Measurements from ENCODE around the gene CNTNAP5. TPM values are rescaled to one million over a fixed set of nuclear protein-coding genes. Genes with fewer than 3 reads are reported as not detected.

CNTNAP5 gene
- total and polyA plus RNA-seq, 4 experiments from 2014 or later = not detected

- ChIA-PET POLR2A (ENCODE audit: partially characterized antibody) (no interaction called here), CTCF (ENCODE audit: partially characterized antibody) (interaction anchor here (1.5 kb wide), 1 partner anchor 11 kb away, joined by 3 read pairs; no protein-coding TSS in a partner anchor)
- H3K36me3 Mint-ChIP-seq = no peaks in the 10 kb centered on the region
- no peak overlapping the region for H3K4me3 Mint-ChIP-seq
- no peaks in the 10 kb centered on the region for H3K27me3 ChIP-seq (ENCODE audit: insufficient read depth, low read length)
- H3K4me3 ChIP-seq (ENCODE audit: low read length in 2 of 2) = no peak overlapping the region
- H3K36me3 ChIP-seq (ENCODE audit: insufficient read depth, low read length) = no peaks in the 10 kb centered on the region
- no peak overlapping the region for H3K27ac Mint-ChIP-seq
- H3K9me3 ChIP-seq (ENCODE audit: control insufficient read depth in 1 of 2, low read length in 2 of 2) = no peaks in the 10 kb centered on the region
- H3K9me3 Mint-ChIP-seq = peaks cover 2 to 10% (median 6%) of the 10 kb centered on the region in 8 donors
- intact Hi-C loops (cut with micrococcal nuclease) = no loop called here
- H3K4me1 ChIP-seq (ENCODE audit: insufficient read depth, low read length) = no peaks in the 10 kb centered on the region
- no peaks in the 10 kb centered on the region for H3K27me3 Mint-ChIP-seq
- no peak for DNase-seq
- no peaks in the 10 kb centered on the region for H3K4me1 Mint-ChIP-seq
- no peak overlapping the region for H3K27ac ChIP-seq (ENCODE audit: low read depth, low read length)
These were observed 636.5 kb downstream of the CNTNAP5 start for GRCh38 chr2:124661558-124661957.

GRCh38 chr2:124662946-124663644 lies 638.0 kb downstream of the CNTNAP5 start:
- CTCF ChIA-PET (ENCODE audit: partially characterized antibody) = no interaction called here
- H3K36me3 Mint-ChIP-seq = no peaks in the 10 kb centered on the region

GRCh38 chr2:124663645-124663997 lies 638.5 kb downstream of the CNTNAP5 start:
- Mint-ChIP-seq H3K27me3 (no peaks in the 10 kb centered on the region), H3K4me1 (no peaks in the 10 kb centered on the region), H3K27ac (no peak overlapping the region), H3K36me3 (no peaks in the 10 kb centered on the region), H3K9me3 (peaks cover 0 to 15% (median 5%) of the 10 kb centered on the region in 8 donors), H3K4me3 (no peak overlapping the region)
- Histone ChIP-seq H3K36me3 (ENCODE audit: insufficient read depth, low read length) (no peaks in the 10 kb centered on the region), H3K4me1 (ENCODE audit: insufficient read depth, low read length) (no peaks in the 10 kb centered on the region), H3K27ac (ENCODE audit: low read depth, low read length) (no peak overlapping the region), H3K4me3 (ENCODE audit: low read length in 2 of 2) (no peak overlapping the region), H3K9me3 (ENCODE audit: control insufficient read depth in 1 of 2, low read length in 2 of 2) (no peaks in the 10 kb centered on the region), H3K27me3 (ENCODE audit: insufficient read depth, low read length) (no peaks in the 10 kb centered on the region)
- DNase-seq = no peak
- intact Hi-C loops (cut with micrococcal nuclease) = no loop called here
- POLR2A ChIA-PET (ENCODE audit: partially characterized antibody) = no interaction called here
- CTCF ChIA-PET (ENCODE audit: partially characterized antibody) = no interaction called here

More at GRCh38 chr2:124662946-124663644, 638.0 kb downstream of the CNTNAP5 start:
- DNase-seq = no peak
- Histone ChIP-seq H3K9me3 (ENCODE audit: control insufficient read depth in 1 of 2, low read length in 2 of 2) (no peaks in the 10 kb centered on the region), H3K36me3 (ENCODE audit: insufficient read depth, low read length) (no peaks in the 10 kb centered on the region), H3K27ac (ENCODE audit: low read depth, low read length) (no peak overlapping the region), H3K4me1 (ENCODE audit: insufficient read depth, low read length) (no peaks in the 10 kb centered on the region), H3K4me3 (ENCODE audit: low read length in 2 of 2) (no peak overlapping the region), H3K27me3 (ENCODE audit: insufficient read depth, low read length) (no peaks in the 10 kb centered on the region)
- intact Hi-C loops (cut with micrococcal nuclease) = no loop called here
- Mint-ChIP-seq H3K27ac (no peak overlapping the region), H3K27me3 (no peaks in the 10 kb centered on the region), H3K9me3 (peaks cover 0 to 12% (median 5%) of the 10 kb centered on the region in 8 donors), H3K4me1 (no peaks in the 10 kb centered on the region), H3K4me3 (no peak overlapping the region)
- POLR2A ChIA-PET (ENCODE audit: partially characterized antibody) = no interaction called here

- Mint-ChIP-seq H3K9me3 (peaks cover 0 to 15% (median 6%) of the 10 kb centered on the region in 8 donors), H3K36me3 (no peaks in the 10 kb centered on the region), H3K27me3 (no peaks in the 10 kb centered on the region), H3K27ac (no peak overlapping the region), H3K4me1 (no peaks in the 10 kb centered on the region), H3K4me3 (no peak overlapping the region)
- CTCF ChIA-PET (ENCODE audit: partially characterized antibody) = no interaction called here
- intact Hi-C loops (cut with micrococcal nuclease) = no loop called here
- no peaks in the 10 kb centered on the region for H3K36me3 ChIP-seq (ENCODE audit: insufficient read depth, low read length)
- no peaks in the 10 kb centered on the region for H3K9me3 ChIP-seq (ENCODE audit: control insufficient read depth in 1 of 2, low read length in 2 of 2)
- no peaks in the 10 kb centered on the region for H3K27me3 ChIP-seq (ENCODE audit: insufficient read depth, low read length)
- POLR2A ChIA-PET (ENCODE audit: partially characterized antibody) = no interaction called here
- H3K4me1 ChIP-seq (ENCODE audit: insufficient read depth, low read length) = no peaks in the 10 kb centered on the region
- H3K4me3 ChIP-seq (ENCODE audit: low read length in 2 of 2) = no peak overlapping the region
- H3K27ac ChIP-seq (ENCODE audit: low read depth, low read length) = no peak overlapping the region
- no peak for DNase-seq
These were observed 639.3 kb downstream of the CNTNAP5 start for GRCh38 chr2:124664363-124664762.

GRCh38 chr2:124666976-124667375 lies 641.9 kb downstream of the CNTNAP5 start:
- no peaks in the 10 kb centered on the region for H3K4me1 ChIP-seq (ENCODE audit: insufficient read depth, low read length)
- H3K27ac ChIP-seq (ENCODE audit: low read depth, low read length) = no peak overlapping the region
- H3K9me3 ChIP-seq (ENCODE audit: control insufficient read depth in 1 of 2, low read length in 2 of 2) = no peaks in the 10 kb centered on the region
- Mint-ChIP-seq H3K27me3 (no peaks in the 10 kb centered on the region), H3K9me3 (peaks cover 0 to 15% (median 6%) of the 10 kb centered on the region in 8 donors), H3K27ac (no peak overlapping the region), H3K36me3 (no peaks in the 10 kb centered on the region), H3K4me1 (no peaks in the 10 kb centered on the region), H3K4me3 (no peak overlapping the region)
- intact Hi-C loops (cut with micrococcal nuclease) = no loop called here
- no peaks in the 10 kb centered on the region for H3K36me3 ChIP-seq (ENCODE audit: insufficient read depth, low read length)
- POLR2A ChIA-PET (ENCODE audit: partially characterized antibody) = no interaction called here
- no peak overlapping the region for H3K4me3 ChIP-seq (ENCODE audit: low read length in 2 of 2)
- DNase-seq = no peak
- CTCF ChIA-PET (ENCODE audit: partially characterized antibody) = no interaction called here
- no peaks in the 10 kb centered on the region for H3K27me3 ChIP-seq (ENCODE audit: insufficient read depth, low read length)

GRCh38 chr2:124668161-124668560 lies 643.1 kb downstream of the CNTNAP5 start:
- H3K9me3 ChIP-seq (ENCODE audit: control insufficient read depth in 1 of 2, low read length in 2 of 2) = no peaks in the 10 kb centered on the region
- ChIA-PET POLR2A (ENCODE audit: partially characterized antibody) (no interaction called here), CTCF (ENCODE audit: partially characterized antibody) (no interaction called here)
- H3K27me3 ChIP-seq (ENCODE audit: insufficient read depth, low read length) = no peaks in the 10 kb centered on the region
- no peak overlapping the region for H3K27ac ChIP-seq (ENCODE audit: low read depth, low read length)
- no peak overlapping the region for H3K4me3 ChIP-seq (ENCODE audit: low read length in 2 of 2)
- no peak overlapping the region for H3K27ac Mint-ChIP-seq
- DNase-seq = no peak
- H3K4me1 ChIP-seq (ENCODE audit: insufficient read depth, low read length) = no peaks in the 10 kb centered on the region
- H3K36me3 Mint-ChIP-seq = no peaks in the 10 kb centered on the region
- no peaks in the 10 kb centered on the region for H3K27me3 Mint-ChIP-seq
- H3K36me3 ChIP-seq (ENCODE audit: insufficient read depth, low read length) = no peaks in the 10 kb centered on the region
- peaks cover 0 to 15% (median 6%) of the 10 kb centered on the region in 8 donors for H3K9me3 Mint-ChIP-seq
- intact Hi-C loops (cut with micrococcal nuclease) = no loop called here
- no peaks in the 10 kb centered on the region for H3K4me1 Mint-ChIP-seq
- H3K4me3 Mint-ChIP-seq = no peak overlapping the region

- intact Hi-C loops (cut with micrococcal nuclease) = no loop called here
- Histone ChIP-seq H3K27ac (ENCODE audit: low read depth, low read length) (no peak overlapping the region), H3K4me3 (ENCODE audit: low read length in 2 of 2) (no peak overlapping the region), H3K36me3 (ENCODE audit: insufficient read depth, low read length) (no peaks in the 10 kb centered on the region), H3K9me3 (ENCODE audit: control insufficient read depth in 1 of 2, low read length in 2 of 2) (no peaks in the 10 kb centered on the region), H3K27me3 (ENCODE audit: insufficient read depth, low read length) (no peaks in the 10 kb centered on the region), H3K4me1 (ENCODE audit: insufficient read depth, low read length) (no peaks in the 10 kb centered on the region)
- Mint-ChIP-seq H3K27ac (no peak overlapping the region), H3K36me3 (no peaks in the 10 kb centered on the region), H3K4me1 (no peaks in the 10 kb centered on the region), H3K4me3 (no peak overlapping the region), H3K27me3 (no peaks in the 10 kb centered on the region), H3K9me3 (peaks cover 0 to 12% (median 3%) of the 10 kb centered on the region in 8 donors)
- CTCF ChIA-PET (ENCODE audit: partially characterized antibody) = interaction anchor here (0.6 kb wide), 1 partner anchor 11 kb away, joined by 3 read pairs; no protein-coding TSS in a partner anchor
- POLR2A ChIA-PET (ENCODE audit: partially characterized antibody) = no interaction called here
- DNase-seq = no peak
These were observed 645.1 kb downstream of the CNTNAP5 start for GRCh38 chr2:124670187-124670586.
